Midbrain (tissue), 1 donor: ENCODE measurements around the gene FPR3.
"Not testable (repeated sequence)": the region's sequence is repeated elsewhere in the genome, so short reads cannot be mapped to it uniquely, and the experiment has no call there.

Experiments used
- DNase-seq: peaks from one replicate; lab custom pipeline; 2025; lab: John Stamatoyannopoulos, UW

FPR3 gene

GRCh38 chr19:51784109-51784785, 10.7 kb upstream of the FPR3 start:
- DNase-seq = no peak

DNA sequence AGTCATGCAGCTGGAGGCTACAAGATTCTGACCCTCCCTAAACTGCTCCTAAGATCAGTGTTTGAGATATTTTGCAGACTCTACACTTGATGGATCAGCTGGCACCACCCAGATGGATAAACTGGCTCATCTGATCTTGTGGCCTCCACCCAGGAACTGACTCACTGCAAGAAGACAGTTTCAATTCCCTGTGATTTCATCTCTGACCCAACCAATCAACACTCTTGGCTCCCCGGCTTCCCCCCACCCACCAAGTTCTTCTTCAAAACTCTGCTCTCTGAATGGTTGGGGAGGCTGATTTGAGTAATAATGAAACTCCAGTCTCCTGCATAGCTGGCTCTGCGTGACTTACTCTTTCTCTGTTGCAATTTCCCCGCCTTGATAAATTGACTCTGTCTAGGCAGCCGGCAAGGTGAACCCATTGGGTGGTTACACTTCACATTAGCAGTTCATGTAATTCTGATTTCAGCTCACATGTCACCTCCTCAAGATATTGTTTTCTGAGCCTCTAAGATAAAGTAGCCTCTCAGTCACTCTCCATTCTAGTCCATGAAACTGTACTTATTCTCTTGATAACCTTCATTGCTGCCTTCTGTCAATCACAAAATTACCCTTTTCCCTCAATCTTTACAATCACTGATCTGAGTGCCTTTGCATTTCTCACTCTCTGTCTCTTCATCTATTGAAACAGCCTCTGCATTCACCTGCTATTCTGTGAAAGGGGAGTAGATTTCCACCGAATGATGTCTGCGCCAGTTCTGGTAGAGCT, 9.9 kb upstream of the FPR3 start:
- DNase-seq = peak; percentile 41

GRCh38 chr19:51786646-51787494, 8.1 kb upstream of the FPR3 start:
- no peak for DNase-seq

- DNase-seq = no peak
These were observed 6.9 kb upstream of the FPR3 start for GRCh38 chr19:51788029-51788428.

DNA sequence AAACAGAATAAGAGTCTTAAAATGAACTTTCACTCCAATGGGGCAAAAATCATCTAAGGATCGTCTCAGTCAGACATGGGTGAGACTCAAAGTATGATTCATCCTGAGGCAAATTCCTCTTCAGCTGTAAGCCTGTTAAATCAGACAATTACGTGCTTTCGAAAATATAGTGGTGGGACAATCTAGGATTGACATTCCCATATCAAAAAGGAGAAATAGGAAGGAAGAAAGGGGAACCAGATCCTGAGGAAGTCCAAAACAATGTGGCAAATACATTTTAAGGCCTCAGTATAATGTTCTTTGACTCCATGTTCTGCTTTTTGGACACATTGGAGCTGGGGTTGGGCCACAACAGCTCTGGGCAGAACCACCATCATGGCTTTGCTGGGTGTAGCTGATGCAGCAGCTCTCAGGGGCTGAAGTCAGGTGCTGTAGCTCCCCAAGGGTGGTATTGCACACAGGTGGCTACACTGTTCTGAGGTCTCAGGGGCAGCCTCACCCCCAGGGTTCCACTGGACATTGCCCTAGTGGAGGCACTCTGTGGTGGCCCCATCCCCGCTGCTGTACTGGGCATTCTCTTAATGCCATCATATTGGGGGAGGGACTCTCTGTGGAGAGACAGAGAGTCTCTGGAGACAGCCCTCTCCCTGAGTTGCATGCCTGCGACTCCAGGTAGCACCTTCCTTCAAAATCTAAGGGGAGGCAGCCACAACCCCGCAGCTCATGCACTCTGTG, 5.7 kb upstream of the FPR3 start:
- no peak for DNase-seq

DNA sequence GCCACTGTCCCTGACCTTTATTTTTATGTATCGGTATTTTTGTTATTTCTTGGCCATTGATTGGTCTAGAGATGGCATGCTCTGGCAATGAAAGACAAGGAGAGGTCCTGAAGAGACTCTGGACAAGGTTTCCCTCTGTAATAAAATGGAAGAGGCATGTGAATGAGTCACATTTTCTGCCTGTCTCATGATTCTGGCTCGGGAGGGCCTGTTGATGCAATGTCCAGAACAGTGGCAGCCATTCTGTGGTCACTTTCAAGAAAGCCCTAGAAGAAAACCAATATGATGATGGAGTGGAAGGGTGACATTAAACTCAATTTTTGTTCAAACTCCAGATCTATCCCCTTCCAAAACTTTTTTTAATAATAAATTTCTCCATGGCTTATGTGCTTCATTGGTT, 2.0 kb upstream of the FPR3 start:
- no peak for DNase-seq

- no peak for DNase-seq
These were observed 963 bp upstream of the FPR3 start for GRCh38 chr19:51793994-51794393.

- DNase-seq = no peak
These were observed 1.3 kb downstream of the FPR3 start for GRCh38 chr19:51796195-51796679.

DNA sequence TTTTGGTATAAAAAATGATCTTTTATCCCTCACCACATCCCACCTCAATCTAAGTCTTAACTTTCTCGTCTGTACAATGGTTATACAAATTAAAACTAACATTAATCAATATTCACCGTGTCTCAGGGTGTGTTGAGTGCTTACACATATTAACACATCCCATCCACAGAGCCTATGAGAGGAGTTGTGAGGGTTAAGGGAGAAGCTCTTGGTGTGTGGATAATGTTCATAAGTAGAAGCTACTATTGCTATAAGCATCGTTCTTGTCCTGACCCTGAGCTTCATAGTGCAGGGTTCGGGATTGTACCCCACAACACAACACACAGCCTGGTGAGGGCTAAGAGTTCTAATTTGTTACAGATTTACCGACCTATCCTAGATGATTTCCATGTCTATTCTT, 2.5 kb downstream of the FPR3 start:
- DNase-seq = no peak

- DNase-seq = no peak
These were observed 3.1 kb downstream of the FPR3 start for GRCh38 chr19:51798062-51798461.

- peak; percentile 29 for DNase-seq
These were observed 4.2 kb downstream of the FPR3 start for GRCh38 chr19:51799034-51799773.

GRCh38 chr19:51799774-51800472, 5.0 kb downstream of the FPR3 start:
- DNase-seq = no peak

DNA sequence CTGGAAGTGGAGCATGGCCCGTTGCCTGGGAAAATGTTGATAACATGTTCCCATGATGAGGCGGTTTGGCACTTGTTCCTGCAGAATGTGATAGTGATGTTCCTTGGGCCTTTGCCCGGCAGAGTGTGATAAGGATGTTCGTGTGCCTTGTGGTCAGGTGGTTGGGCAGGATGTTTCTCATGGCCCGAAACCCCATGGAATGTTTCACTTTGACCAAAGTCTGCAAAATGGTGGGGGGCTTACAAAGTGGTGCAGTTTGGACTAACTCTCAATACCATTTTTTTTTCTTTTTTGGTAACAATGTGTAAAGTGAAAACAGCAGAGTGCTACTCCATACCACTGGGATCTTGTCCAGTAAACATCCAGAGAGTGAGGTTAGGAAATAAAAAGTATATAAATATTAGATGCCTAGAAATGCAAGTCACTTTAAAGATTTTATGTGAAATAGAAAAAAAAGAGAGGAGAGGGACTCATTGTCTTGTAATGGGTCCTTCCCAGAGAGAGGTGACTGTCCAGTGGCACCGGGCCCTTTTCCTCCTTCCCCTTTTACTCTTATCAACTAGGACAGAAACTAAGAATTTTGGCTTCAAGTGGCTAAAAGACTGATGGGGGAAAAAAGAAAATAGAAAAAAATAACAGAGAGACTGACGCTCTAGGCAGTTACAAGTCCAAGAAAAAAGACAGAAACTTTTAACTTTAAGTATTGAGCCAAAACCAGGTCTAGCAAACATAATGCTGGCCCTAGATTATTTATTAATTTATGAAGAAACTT, 5.7 kb downstream of the FPR3 start:
- no peak for DNase-seq

- no peak for DNase-seq
These were observed 7.8 kb downstream of the FPR3 start for GRCh38 chr19:51802775-51803174.

DNA sequence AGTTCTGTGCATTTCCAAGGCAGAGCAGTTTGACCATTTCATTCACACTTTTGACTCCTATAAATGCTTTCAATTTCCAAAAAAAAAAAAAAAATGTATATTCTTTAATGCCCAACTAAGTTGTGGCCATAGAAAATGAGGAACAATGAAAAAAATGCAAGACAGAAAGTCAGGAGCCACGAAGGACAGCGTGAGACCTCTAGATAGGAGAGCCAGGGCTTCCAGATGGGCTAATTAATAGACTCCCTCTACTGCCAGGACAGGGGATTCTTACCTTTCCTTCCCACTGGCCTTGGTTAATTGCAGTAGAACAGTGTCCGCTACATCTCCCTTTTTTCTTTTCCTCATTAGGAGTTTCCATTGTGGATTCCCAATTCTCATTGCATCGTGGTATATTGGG, 8.6 kb downstream of the FPR3 start:
- no peak for DNase-seq

GRCh38 chr19:51803967-51804366, 9.0 kb downstream of the FPR3 start:
- peak; percentile 11 for DNase-seq

DNA sequence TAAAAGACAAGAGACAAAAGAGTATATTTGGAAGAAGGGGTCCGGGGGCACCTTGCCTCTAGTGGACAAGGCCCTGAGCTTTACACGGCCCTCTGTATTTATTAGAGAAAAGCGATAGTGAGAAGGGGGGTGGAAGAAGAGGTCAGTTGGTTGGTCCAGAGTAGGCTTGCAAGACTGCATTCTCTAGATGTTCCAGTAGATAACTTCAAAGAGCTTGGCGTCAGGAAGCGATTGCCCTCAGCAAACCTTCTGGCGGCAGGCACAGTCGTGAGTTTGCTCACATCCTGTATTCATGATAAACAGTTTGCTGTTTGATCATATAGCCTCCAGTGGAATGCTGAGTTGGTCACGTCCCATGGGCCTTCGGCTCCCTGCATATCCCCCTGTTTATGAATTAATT, 9.8 kb downstream of the FPR3 start:
- DNase-seq = not testable (repeated sequence)

GRCh38 chr19:51805396-51805795, 10.4 kb downstream of the FPR3 start:
- not testable (repeated sequence) for DNase-seq

DNA sequence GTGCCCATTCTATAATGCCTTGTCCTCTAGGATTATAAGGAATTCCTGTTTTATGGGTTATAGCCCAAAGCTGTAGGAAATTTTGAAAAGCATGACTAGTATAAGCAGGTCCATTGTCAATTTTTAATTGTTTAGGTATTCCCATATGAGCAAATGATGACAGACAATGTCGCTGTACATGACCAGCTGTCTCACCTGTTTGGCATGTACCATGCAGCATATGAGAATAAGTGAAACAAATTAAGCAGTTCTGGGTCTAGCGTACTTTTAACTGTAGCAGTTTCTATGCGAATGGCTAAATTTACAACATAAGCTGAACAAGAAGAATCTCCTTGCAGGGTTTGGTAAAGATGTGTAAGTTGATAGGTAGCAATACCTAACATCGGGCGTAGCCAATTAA, 11.6 kb downstream of the FPR3 start:
- DNase-seq = not testable (repeated sequence)
